Measurements from ENCODE around the gene NIT2.
A peak's percentile ranks its signal among the peaks of the same experiment; 100 is the strongest.

Gene NIT2

DNA sequence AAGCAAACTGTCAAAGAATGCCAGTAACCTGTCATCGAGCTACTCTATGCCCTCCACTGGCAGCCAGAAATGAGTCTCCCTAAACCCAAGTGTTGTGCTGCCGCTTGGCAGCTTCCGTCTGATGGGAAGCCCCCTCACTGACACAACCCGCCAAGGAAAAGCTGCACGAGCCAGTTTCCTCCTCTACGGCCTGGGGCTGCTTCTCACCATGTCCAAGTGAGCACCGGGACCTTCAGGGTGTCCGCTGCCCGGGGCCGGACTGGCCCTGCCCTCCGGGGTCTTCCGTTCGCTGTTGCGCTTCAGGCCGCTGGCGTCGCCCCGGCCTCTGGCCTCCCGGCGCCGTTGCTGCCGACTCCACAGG lies 65.8 kb downstream of the NIT2 start:
- DNase-seq = no peak

DNA sequence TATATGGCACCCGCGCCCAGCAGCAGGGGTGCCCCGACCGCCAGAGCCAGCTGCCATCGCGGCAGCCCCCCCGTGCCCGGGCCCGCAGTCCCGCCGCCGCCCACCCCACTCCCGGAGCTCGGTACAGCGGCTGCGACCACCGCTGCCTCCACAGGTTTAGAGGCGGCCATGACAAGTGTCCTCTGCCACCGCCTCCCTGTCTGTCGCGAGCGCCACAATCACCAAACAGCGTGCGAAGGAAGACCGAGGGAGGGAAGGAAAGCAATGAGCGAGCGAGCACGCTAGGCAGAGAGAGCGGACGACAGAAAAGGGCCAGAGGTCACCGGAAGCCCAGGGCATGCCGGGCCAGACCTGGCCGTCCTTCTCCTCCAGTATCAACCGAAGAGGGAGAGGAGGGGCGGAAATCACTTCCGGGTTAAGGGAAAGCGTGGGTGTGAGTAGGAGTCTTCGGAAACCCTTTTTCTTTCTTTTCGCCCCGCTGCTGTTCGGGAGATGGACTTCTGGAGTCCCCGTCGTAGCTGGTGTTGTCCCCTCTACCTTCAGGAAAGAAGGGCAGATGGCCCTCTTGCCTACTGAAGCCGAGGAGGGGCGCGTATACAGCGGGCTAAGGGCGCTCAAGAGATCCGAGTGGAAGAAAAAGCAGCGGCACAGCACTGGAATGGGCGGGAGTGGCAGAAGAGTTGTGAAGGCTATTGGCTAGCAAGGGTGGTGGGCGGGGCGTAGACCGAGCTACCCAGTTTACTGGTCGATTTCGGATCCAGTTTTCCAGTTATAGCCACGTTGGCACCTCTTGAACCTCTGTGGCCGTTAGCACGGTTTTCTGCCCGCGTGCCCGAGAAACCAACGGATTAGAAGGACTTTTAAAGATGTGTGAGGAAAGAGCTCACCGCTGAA lies 66.5 kb downstream of the NIT2 start, which contains the start of the genes LNP1 and TOMM70:
TSS of gene LNP1 (plus strand) at position 760 of the 894 bp plus-strand sequence. CDS start 28,191 bp downstream, outside the sequence.
TSS of gene TOMM70 (minus strand) at position 310 of the 894 bp plus-strand sequence. CDS start at position 170, 140 bp downstream.
- DNase-seq = peak; percentile 94

DNA sequence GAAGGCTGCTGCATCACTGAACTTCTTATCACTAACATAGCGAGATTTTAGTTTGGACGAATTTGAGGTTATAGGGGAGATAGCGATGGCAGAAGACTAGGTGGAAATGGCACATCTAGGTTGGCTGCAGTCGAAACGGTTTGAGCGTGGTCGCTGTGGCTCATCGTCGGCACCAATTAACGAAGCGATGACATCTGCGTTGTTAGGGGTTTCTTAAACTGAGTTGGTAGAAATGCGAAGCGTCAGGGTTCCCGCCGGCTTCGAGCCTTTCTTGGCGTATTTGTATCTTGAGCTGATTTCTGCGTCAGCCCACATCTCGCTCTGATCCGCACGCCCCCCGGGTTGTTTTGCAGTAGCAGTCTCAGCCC lies 67.1 kb downstream of the NIT2 start:
- no peak for DNase-seq

DNA sequence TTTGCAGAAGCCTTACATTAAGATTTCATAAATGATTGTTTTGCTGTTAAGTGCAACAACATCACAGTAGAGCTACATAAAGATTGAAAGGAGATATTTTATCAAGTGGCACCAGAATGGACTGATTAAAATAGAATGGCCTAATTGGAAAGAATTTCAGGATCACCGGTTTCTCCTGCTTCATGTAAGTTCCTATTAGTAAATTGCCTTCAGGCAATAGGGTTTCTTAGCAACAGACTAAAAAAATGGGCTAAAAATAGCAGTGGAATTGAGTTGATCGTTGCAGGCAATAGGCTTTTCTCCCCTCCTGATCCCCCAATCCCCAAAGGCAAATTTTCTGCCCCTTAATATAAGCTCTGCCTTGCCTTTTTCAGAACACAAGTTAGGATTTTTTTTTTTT lies 67.7 kb downstream of the NIT2 start:
- no peak for DNase-seq

DNA sequence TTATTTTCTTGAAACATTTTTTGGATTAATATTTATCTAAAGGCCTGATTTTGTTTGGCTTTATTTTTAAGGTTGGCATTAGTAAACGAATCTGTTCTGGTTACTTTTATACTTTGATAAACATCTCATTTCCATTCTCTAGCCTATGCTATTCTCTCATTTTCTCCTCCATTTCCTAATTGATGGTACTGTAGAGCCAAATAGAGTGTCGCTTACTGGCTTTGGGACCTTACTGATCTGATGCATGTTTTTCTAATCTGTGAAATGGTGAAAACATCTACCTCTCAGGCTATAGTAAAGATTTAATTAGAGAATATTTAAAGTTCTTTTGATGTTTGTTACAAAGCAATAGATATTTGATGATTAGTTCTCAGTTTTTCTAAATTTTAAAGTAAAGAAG lies 68.3 kb downstream of the NIT2 start:
- no peak for DNase-seq

DNA sequence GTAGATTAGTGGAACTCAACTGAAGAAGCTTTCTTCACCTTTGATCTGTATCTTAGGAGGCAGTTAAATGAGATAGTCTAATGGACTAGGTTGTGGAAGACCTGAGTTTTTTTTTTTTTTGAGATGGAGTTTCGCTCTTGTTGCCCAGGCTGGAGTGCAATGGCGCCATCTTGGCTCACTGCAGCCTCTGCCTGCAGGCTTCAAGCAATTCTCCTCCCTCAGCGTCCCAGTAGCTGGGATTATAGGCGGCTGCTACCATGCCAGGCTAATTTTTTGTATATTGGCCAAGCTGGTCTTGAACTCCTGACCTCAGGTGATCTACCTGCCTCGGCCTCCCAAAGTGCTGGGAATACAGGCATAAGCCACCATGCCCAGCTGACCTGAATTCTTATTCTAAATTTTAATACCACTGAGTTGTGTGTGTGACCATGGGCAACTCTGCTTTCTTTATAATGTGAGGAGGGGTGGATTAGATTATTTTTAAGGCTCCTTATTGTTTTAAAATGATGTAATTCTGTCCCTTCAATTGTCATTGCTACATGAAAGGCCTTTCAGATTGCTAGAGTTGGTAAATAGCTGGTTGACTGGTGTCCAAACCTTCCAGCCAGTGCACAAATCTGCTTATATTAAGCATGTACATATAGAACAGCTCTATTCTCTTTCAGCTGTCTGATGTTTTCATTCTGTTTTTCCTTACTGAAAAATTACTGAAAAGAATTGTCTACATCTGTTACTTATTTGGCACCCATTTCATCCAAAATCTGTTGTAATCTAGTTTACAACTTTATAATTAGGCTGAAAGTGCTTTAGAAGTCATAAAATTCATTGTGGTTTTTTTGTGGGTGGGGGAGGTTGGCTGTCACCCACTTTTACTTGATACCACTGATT lies 69.0 kb downstream of the NIT2 start:
- DNase-seq = no peak

DNA sequence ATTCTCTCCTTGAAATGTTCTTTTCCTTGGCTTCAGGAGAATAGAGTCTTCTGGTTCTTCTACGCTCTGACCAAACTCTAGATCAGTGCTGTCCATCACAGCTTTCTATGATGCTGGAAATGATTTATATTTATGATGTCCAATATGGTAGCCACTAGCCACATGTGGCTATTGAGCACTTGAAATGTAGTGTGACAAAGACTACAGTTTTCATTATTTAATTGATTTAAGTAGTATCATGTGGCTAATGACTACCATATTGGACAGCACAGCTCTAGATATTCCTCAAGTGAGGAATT lies 69.6 kb downstream of the NIT2 start:
- DNase-seq = no peak

DNA sequence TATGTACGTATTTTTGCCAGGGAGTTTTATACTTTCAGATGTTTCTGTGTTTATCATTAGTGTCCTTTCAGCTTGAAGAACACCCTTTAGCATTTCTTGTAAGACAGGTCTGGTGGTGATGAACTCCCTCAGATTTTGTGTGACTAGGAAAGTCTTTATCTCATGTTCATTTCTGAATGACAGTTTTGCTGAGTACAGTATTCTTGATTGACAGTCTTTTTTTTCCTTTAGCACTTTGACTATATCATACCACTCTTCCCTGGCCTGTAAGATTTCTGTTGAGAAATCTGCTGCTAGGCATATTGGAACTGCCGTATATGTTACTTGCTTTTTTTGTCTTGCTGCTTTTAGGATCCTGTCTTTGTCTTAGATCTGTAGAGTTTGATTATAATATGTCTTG lies 72.6 kb downstream of the NIT2 start:
- DNase-seq = no peak

DNA sequence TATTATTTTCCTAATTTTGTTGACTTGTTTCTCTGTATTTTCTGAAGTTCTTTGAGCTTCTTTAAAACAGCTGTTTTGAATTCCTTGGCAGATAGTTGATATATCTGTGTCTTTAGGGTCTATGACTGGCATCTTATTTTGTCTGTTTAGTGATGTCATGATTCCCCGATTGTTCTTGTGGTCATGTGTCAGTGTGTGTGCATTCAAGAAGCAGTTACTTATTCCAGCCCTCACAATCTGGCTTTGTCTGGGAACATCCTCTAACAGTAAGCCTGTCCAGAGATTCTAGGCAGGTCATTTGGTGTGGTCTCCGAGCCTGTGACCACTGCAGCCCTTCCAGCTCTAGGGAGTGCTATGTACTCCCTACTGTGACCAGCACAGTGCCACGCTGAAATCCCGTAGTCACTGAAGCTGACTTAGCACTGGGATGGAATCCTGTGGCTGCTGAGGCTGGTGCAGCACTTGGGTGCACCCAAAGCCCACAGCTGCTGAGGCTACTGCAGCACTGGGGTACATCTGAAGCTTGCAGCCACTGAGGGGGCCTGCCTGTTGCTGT lies 73.5 kb downstream of the NIT2 start:
- DNase-seq = no peak
